NCI-H2029 treated with DMSO at 0.1 percent for 48 hours (cell line): ENCODE data around the gene ZNF684.
"Not testable (repeated sequence)": the region's sequence is repeated elsewhere in the genome, so short reads cannot be mapped to it uniquely, and the experiment has no call there.

ENCODE experiments used
- DNase-seq: peaks from one replicate; lab custom pipeline; 2025; lab: John Stamatoyannopoulos, UW

ZNF684 gene

DNA sequence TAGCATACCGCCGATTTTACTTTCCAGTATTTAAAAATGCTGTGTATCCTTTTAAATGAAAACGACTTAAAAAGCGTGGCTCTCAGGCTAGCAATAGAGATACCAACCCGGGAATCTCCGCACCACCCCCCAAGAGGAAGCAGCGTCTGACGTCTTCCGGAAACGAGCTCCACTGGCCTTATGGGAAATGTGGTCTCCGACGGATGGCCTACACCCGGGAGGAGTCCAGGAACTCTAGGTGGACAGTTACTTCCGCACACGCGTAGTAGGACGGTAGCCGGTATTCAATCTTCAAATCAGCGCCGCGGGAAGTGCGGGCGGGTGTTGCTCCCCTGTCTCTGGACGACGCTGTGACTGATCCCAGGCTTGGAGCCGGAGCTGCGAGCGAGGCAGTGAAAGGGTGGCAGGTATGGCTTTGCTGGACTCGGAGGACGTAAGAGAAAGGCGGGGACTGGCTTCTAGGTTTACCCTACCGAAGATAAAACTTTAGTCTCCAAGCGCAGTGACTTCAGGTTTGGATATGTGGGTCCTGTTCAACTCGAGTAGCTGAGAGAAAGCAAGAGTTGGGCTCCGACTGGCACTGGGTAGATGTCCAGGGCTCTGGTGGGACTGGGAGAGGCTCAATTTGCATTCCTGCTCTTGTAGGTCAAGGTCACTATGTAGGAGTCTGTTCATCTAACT, at the start of gene ZNF684:
Gene ZNF684 (plus strand): TSS at position 257 of the 681 bp plus-strand sequence. CDS start 1,530 bp downstream, outside the sequence.
- DNase-seq, result peak; percentile 100

DNA sequence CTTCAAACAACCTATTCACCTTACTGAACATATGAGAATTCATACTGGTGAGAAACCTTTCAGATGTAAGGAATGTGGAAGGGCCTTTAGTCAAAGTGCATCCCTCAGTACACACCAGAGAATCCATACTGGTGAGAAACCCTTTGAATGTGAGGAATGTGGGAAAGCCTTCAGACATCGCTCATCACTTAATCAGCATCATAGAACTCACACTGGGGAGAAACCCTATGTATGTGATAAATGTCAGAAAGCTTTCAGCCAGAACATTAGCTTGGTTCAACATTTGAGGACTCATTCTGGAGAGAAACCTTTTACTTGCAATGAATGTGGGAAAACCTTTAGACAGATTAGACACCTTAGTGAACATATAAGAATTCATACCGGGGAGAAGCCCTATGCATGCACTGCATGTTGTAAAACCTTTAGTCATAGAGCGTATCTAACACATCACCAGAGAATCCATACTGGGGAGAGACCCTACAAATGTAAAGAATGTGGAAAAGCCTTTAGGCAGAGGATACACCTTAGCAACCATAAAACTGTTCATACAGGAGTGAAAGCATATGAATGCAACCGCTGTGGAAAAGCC, 36.0 kb upstream of the ZNF684 start:
- no peak for DNase-seq

DNA sequence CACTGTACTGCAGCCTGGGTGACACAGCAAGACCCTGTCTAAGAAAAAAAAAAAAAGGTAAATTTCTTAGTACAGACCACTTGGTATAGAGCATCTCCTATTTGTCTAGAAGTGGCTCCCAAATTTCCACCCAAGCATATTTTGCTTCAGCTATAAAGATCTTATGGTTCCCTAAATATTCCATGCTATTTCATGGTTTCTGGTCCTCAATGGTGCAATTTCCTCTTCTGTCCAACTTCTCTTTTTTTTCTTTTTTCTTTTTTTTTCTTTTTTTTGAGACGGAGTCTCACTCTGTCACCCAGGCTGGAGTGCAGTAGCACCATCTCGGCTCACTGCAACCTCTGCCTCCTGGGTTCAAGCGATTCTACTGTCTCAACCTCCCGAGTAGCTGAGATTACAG, 28.8 kb upstream of the ZNF684 start:
- DNase-seq, result not testable (repeated sequence)

DNA sequence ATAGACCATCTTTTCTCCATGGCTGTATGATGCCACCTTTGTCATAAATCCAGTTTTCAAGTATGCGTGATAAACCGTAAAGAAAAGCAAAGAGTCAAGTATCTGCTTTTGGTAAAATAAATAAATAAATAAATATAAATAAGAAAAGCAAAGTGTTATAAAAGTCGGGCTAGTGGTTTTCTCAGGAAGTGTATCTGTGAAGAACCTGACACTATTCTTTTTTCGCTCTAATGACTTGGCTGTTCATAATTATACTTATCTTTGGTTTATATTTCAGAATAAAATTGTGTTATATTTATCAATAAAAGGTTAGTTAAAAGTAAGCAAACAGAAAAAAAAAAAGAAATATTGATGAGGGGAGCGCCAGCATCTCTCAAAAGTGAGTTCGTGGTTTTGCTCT, 23.5 kb upstream of the ZNF684 start:
- peak; percentile 86 for DNase-seq

DNA sequence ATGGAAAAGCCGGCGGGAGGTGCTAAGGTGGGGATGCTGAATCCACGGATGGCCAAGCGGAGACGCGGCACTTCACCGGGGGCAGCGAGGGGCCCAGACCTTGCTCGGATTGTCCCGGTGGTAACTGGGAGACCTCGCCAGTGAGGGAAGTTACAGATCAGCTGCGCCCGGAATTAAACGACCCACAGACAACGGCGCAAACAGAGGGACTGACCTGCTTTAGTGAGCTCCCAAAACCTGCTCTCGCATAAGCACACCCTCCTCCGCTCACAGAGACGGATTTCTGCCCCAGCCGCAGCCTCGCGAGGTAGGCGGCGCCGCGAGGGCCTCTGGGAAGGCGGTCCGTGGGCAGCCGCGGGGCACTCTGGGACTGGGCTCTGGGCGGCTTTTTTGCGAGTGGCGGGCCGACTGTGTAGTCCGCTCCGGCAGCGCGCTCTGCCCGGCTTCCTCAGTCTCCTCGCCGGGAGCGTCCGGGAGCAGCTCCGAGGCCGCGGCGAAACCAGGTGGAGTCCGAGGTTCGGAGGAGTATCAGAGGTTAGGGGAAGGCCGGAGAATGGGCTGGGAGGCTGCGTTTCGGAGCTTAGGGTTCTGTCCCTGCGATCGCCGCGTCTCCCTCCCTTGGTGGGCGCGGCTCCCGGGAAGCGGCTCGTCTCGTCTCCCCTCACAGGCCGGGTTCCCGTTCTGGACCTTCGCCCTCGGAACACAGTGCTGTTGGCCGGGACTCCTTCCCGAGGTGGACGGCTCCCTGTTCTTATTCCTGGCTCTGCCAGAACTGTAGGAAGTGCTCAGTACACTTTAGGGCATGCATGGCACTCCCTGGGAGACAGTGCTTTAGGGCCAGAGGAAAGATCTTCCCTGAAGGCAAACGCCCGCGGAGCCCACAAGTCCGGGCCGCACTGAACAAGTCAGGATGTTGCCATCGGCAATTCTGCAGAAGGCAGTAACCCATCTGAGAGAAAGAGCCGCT, 22.8 kb upstream of the ZNF684 start, which contains the start of gene EXO5:
Gene EXO5 (plus strand): TSS at position 393 of the 967 bp plus-strand sequence. CDS start 5,778 bp downstream, outside the sequence.
- peak; percentile 99 for DNase-seq

DNA sequence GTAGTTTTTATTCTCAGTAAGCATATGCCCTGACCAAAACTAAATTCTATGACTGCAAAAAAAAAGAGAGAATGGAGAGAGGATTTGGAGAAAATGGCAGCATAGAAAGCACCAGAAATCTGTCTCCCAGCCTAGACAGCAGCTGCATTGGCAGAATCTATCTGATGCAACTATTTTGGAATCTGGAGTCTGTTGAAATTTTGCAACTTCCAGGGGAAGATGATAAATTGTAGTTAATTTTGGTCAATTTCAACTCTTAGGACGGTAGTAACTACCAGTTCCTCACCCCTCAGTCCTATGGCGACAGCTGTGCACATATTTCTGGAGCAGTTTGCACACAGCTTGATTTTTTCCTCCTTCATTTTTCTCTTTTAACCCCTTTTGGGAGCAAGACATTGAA, 11.9 kb upstream of the ZNF684 start:
- no peak for DNase-seq

DNA sequence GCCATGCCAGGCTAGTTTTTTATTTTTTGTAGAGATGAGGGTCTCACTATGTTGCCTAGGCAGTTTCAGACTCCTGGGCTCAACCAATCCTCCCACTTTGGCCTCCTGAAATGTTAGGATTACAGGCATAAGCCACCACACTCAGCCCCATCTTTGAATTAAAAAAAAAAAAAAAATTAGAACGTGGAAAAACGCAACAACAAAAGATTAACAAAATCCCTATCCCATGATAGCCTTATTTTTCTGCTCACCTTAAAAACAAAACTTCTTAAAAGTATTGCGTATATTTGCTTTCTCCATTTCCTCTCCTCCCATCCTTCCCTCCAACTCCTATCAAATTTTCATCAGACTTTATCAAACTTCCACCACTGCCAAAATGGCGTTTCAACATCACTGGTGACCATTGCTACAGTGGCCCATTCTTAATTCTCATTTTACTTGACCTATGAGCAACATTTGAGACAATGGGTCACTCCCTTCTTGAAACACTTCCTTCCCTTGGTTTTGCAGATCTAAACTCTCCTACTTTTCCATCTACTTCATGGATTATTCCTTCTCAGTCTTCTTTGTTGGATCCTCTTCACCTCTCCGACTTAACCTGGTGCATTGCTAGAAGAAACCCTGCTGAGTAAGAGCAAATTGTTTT, 579 bp upstream of the ZNF684 start:
- no peak for DNase-seq

DNA sequence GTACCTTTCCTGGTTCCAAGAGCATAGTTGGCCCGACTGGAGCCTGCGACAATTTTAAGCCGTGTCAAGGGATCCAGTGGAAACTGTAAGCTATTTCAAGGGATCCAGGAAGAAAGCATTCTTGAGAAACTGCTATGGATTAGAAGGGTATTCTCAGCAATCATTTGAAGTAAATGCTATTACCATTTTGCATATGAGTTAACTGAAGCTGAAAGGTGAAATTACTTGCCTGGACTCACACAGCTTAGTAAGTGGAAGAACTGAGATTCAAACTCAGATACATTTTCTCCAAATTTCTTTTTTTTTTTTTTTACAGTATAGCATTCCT, 589 bp downstream of the ZNF684 start:
- no peak for DNase-seq

DNA sequence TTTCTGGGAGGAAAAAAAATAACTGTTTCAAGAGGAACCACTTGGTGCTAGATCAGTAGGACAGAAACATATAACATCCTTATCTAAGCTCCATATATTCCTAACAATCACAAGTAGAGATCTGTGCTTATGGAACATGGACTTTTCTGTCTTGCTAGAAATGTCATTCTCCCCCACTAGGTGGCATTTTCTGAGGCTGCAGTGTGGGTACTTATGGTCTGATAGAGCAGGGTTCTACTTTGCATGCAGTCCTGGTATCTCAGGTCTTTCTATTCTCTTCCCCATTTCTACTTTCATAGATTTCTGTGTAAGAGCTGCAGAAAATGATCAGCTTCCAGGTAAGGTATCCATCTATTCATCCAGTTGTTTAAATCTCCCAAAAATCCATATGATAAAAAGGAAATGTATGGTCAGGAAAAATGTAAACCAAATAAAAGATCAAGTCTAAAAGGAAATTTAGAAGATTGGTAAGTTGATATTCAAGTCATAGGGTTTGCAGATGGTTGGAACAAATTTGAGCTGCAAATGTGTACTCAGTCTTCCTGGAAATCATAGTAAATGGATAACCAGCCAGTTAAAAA, 1.5 kb downstream of the ZNF684 start:
- DNase-seq, result peak; percentile 91

DNA sequence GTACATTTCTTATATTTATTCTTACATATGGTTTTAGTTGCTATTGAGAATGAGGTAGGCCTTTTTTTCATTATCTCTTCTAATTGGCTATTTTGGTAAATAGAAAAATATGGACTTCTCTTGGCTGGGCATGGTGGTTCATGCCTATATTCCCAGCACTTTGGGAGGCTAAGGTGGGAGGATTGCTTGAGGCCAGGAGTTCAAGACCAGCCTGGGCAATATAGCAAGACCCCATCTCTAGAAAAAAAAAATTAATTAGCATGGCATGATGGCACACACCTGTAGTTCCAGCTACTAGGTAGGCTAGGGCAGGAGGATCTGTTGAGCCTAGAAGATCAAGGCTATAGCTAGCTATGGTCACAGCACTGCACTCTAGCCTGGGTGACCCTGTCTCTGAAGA, 3.2 kb downstream of the ZNF684 start:
- no peak for DNase-seq

DNA sequence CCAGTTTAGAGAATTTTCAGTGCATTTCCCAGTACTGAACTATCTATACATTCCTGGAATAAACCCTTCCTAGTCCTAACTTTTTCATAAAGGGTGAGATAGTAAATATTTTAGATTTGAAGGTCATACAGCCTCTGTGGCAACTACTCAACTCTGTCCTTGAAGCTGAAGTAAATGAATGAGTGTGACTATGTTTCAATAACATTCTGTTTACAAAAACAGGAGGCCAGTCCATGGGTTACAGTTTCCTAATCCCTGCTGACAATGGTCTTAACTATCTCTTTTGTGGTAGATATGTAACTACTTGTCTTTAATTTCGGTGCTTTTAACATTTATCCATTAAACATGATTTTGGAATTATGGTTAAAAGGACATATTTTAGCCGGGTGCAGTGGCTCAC, 4.3 kb downstream of the ZNF684 start:
- no peak for DNase-seq

DNA sequence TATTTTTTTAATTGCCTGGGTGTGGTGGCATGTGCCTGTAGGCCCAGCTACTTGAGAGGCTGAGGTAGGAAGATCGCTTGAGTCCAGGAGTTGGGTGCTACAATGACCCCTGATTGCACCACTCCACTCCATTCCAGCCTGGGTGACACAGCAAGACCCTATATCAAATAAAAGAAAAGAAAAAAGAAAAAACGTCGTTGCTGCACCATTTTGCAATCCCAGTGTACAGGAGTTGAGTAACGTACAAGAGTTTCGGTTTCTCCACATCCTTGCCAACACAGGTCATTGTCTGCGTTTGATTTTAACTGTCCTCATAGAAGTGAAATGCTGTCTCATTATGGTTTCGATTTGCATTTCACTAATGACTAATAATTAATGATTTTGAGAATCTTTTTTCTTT, 7.9 kb downstream of the ZNF684 start:
- DNase-seq, result no peak

DNA sequence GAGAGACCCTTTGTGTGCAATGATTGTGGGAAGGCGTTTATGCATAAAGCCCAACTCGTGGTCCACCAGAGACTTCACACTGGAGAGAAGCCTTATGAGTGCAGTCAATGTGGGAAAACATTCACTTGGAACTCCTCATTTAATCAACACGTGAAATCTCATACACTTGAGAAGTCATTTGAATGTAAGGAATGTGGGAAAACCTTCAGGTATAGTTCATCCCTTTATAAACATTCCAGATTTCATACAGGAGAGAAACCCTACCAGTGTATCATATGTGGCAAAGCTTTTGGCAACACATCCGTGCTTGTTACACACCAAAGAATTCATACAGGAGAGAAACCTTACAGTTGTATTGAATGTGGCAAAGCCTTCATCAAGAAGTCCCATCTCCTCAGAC, 15.5 kb downstream of the ZNF684 start:
- DNase-seq, result no peak

DNA sequence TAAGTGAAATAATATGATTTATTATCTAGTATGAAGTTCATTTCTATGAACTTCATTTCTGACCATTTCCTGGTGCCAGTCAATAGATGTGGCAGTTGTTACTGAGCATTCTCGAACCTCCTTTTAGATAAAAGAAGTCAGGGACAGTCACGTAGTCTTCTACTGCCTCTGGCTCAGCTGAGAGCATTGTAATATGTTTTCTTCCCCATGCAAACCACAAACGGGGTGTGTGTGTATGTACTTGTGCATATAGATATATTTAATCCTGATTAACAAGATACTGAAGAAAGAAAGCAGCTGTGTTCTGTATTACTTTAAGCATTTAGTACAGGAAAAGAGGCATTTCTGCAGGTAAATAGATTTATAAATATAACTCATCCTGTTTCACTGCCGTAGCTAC, 21.6 kb downstream of the ZNF684 start:
- no peak for DNase-seq

DNA sequence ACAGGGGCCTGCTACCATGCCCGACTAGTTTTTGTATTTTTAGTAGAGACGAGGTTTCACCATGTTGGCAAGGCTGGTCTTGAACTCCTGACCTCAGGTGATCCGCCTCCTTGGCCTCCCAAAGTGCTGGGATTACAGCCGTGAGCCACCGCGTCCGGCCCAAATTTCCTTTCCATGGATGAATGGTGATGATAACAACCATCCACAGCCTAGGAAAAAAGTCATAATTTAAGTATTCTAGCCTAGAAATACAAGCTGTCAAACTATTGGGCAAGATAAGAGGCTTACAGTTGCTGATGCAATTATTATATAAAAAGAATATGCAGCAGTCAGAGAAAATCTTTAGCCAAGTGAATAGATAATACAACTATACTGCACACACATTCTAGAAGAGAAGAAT, 23.4 kb downstream of the ZNF684 start:
- not testable (repeated sequence) for DNase-seq

DNA sequence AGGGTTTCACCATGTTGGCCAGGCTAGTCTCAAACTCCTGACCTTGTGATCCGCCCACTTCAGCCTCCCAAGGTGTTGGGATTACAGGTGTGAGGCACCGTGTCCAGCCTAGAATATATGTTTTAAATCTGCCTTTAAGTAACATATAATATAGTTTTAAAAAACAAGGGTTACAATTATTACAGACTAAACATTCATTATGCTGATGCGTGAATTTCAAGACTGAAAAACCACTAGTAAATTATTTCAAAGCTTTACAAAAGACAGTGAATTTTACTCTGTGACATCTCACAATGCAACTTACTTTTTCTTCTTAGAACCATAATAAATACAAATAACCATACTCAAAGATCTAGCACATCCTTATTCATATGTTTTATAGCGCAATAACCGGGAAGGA, 24.7 kb downstream of the ZNF684 start:
- DNase-seq, result no peak

DNA sequence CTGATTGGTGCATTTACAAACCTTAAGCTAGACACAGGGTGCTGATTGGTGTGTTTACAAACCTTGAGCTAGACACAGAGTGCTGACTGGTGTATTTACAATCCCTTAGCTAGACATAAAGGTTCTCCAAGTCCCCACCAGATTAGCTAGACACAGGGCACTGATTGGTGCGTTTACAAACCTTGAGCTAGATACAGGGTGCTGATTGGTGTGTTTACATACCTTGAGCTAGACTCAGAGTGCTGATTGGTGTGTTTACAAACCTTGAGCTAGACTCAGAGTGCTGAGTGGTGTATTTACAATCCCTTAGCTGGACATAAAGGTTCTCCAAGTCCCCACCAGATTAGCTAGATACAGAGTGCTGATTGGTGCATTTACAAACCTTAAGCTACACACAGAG, 26.8 kb downstream of the ZNF684 start:
- not testable (repeated sequence) for DNase-seq

DNA sequence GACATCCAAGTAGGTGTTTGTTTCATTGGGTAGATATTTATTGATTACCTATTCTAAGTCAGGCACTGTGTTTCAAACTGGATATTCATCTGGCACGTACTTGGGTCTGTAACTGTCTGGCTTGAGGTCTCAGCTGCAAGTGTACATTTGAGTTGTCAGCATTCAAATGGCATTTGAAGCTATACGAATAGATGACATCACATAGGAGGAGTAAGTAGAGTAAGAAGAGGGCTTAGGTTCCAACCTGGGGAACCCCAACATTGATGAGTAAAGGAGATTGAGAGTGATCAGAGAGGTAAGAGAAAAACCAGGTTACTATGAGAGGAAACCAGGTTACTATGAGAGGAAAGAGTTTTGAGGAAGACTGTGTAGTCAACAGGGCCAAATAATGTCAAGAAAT, 30.7 kb downstream of the ZNF684 start:
- DNase-seq, result no peak

DNA sequence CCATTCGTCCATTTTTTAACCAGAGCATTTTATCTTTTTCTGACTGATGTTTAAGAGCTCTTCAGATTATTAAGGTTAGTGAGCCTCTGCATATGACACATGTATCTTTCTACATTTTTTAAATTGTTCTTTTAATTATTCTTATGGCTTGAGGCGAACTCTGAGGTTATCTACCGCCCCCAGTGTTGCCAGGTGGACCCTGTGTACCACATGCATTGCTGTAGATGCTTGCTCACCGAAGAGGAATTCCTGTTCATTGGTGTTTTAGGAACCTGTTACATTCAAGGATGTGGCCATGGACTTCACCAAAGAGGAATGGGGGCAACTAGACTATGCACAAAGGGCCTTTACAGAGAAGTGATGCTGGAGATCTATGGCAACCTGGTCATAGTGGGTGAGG, 31.8 kb downstream of the ZNF684 start:
- no peak for DNase-seq

DNA sequence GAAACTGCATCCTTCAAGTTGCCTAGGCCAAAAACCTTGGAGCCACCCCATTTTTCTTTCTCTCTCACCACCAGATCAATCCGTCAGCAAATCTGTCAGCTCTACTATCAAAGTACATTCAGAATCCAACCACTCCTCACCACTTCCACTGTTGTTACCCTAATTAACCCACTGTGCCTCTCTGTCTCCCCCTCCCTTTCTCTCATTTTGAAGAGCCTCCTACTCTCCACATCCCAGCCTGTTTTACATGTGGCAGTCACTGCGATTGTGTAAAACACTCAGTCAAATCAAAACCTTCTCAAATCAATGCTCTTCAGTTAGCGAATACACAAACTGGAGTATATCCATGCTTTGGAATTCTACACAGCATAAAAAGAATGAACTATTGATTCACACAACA, 33.1 kb downstream of the ZNF684 start:
- DNase-seq, result no peak

DNA sequence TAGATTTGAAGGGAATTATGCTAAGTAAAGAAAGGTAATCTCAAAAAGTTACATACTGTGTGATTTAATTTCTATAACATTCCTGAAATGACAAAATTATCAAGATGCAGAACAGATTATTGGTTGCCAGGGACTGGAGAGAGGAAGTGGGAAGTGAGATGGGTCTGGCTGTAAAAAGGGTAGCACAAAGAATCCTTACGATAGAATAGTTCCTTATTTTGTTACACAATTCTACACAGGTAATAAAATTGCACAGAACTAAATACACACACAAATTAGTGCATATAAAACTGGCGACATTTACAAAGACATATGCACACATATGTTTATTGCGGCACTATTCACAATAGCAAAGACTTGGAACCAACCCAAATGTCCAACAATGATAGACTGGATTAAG, 33.5 kb downstream of the ZNF684 start:
- DNase-seq, result no peak

DNA sequence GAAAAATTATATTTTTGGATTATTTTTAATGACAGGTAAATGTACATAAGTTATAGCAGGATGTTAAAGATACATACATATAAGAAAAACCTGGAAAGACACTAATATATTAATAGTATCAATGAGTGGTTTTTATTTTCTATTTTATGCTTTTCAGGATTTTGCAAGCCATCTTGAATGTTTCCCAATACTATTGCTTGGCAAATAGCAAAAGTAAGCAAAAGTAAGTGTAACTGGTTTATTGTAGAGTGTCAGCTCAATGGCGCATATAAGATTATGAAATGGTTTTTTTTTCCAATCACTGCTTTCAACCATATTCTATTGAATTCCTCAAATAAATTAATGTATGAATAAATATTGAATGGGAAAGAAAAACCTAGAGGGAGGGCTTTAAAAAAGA, 36.4 kb downstream of the ZNF684 start:
- no peak for DNase-seq
